Activated CD4-positive, alpha-beta memory T cell treated with anti-CD3 and anti-CD28 coated beads for 36 hours (primary cell): ENCODE results near the gene SLC39A2. TPM values are rescaled to one million over a fixed set of nuclear protein-coding genes. Genes with fewer than 3 reads are reported as not detected.
"Not testable (repeated sequence)": the region's sequence is repeated elsewhere in the genome, so short reads cannot be mapped to it uniquely, and the experiment has no call there.

ENCODE experiments used
- CTCF ChIA-PET: fragments of 350-600 bp; sonication (Branson Sonifier 250); formaldehyde crosslinking; loops from one replicate; lab custom pipeline; 2021; ENCODE audit warnings: antibody characterized with exemption, inconsistent platforms; lab: Charles Lee
- POLR2A ChIA-PET: fragments of 350-600 bp; sonication (Branson Sonifier 250); formaldehyde crosslinking; loops from one replicate; lab custom pipeline; 2021; ENCODE audit warnings: antibody characterized with exemption; lab: Charles Lee
- DNase-seq: peaks from one replicate; pipeline ENCODE4 v3.0.0-alpha.2; 2020
- H3K27ac Mint-ChIP-seq: one replicate; pipeline ENCODE4 v1.8.0; 2021; ENCODE audit warnings: mixed read lengths
- H3K27me3 Mint-ChIP-seq: one replicate; pipeline ENCODE4 v1.8.0; 2021; ENCODE audit warnings: mixed read lengths
- H3K36me3 Mint-ChIP-seq: one replicate; pipeline ENCODE4 v1.8.0; 2021; ENCODE audit warnings: mixed read lengths
- H3K4me1 Mint-ChIP-seq: one replicate; pipeline ENCODE4 v1.8.0; 2021; ENCODE audit warnings: low read depth, mixed read lengths
- H3K4me3 Mint-ChIP-seq: one replicate; pipeline ENCODE4 v1.8.0; 2021; ENCODE audit warnings: mild to moderate bottlenecking, mixed read lengths
- H3K9me3 Mint-ChIP-seq: one replicate; pipeline ENCODE4 v1.8.0; 2021; ENCODE audit warnings: mixed read lengths
- intact Hi-C: fragments of 100-400 bp; cut with micrococcal nuclease; formaldehyde crosslinking; loops from one replicate; pipeline ENCODE4 v1.15.1; 2023
- total RNA-seq, 2 experiments: library from RNA; stranded (reverse); gene quantifications; one replicate each; pipeline ENCODE4 v1.2.3, GENCODE V29; 2021

Gene SLC39A2, protein sequence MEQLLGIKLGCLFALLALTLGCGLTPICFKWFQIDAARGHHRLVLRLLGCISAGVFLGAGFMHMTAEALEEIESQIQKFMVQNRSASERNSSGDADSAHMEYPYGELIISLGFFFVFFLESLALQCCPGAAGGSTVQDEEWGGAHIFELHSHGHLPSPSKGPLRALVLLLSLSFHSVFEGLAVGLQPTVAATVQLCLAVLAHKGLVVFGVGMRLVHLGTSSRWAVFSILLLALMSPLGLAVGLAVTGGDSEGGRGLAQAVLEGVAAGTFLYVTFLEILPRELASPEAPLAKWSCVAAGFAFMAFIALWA
- under 1 TPM in 1 of 2 experiments, not detected in 1; 0.17 TPM for total RNA-seq

DNA sequence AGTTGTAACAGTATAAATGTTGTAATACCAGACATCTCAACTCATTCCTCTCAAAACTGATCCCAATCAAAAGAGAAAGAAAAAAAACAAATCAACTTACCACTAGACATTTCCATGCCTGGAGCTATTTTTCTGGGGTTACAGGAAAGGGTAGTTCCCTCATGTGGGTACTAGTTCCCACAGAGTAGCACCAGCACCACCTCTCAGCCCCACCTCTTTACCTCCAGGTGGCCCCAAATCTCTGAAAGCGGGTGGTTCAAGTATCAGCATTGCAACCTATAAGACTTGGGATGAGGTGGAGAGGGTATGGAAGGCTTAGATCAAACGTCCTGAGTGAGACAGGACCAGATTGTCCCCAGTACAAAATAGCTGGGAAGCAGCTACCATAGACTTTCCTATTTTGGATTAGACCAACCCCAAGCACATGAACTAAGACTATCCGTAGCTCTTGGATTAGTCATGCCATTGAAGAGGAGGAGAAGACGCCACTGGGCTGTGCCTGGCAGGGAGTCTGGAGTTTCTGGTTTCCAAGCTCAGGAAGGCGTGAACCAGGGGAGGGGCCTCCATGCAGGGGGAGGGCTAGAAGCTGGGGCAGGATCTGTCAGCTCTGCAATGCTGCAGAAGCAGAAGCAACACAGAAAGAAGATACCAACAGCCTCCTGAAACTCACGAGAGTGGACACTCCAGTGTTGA, at the start of gene SLC39A2:
Gene SLC39A2 (plus strand): TSS at position 620 of the 693 bp plus-strand sequence. CDS start 154 bp downstream, outside the sequence.
- CTCF ChIA-PET, result interaction anchor here (1.0 to 9.0 kb wide), 5 partner anchors 16 to 93 kb away, joined by 3 to 70 read pairs (median 5); partner anchors contain the start of gene RNASE8
- Mint-ChIP-seq H3K4me1 (peaks cover 7% of the 10 kb centered on the region), H3K27ac (no peak within 1 kb of the TSS), H3K36me3 (peaks cover 28% of the 10 kb centered on the region), H3K9me3 (no peaks in the 10 kb centered on the region), H3K27me3 (no peaks in the 10 kb centered on the region), H3K4me3 (no peak within 1 kb of the TSS)
- no peak for DNase-seq
- POLR2A ChIA-PET, result no interaction called here
- intact Hi-C loops, result no loop called here

- intact Hi-C loops, H3K4me3 Mint-ChIP-seq, DNase-seq, H3K36me3 Mint-ChIP-seq, H3K9me3 Mint-ChIP-seq, H3K27ac Mint-ChIP-seq, POLR2A ChIA-PET, H3K4me1 Mint-ChIP-seq, CTCF ChIA-PET: not testable (repeated sequence)
- H3K27me3 Mint-ChIP-seq, result peaks cover 10% of the 10 kb centered on the region
Measured at GRCh38 chr14:20954736-20955537, 44.2 kb upstream of the SLC39A2 start, which contains the start of gene RNASE2. RNASE2 (plus strand) TSS chr14:20955487; CDS start chr14:20955772, 285 bp downstream.

- H3K4me3 Mint-ChIP-seq, H3K27me3 Mint-ChIP-seq, CTCF ChIA-PET, DNase-seq, POLR2A ChIA-PET, H3K9me3 Mint-ChIP-seq, intact Hi-C loops, H3K27ac Mint-ChIP-seq, H3K36me3 Mint-ChIP-seq: not testable (repeated sequence)
- H3K4me1 Mint-ChIP-seq, result peaks cover 14% of the 10 kb centered on the region
Measured at GRCh38 chr14:20955538-20955873, 43.6 kb upstream of the SLC39A2 start.

DNA sequence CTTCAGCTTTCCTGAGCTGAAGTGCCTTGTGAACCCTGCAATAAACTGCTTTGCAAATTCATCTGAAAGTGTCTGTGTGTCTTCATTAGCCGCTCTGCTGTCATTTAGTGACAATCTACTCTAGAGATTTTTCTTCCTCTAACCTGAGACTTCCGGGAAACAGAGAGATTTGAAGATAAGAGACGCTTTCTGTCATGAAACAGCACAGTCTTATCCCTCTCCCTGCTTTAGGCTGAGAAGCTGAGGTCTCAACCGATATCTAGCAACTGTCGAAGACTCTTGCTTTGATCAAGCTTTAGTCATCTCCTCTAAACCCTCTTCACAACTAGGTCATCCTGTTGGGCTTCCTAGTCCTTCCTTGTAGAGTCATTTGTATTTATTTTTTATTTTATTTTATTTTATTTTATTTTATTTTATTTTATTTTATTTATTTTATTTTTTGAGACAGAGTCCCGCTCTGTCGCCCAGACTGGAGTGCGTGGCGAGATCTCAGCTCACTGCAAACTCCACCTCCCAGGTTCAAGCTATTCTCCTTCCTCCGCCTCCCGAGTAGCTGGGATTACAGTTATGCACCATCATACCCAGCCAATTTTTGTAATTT, 42.6 kb upstream of the SLC39A2 start:
- Mint-ChIP-seq H3K27ac (no peak overlapping the region), H3K36me3 (no peaks in the 10 kb centered on the region), H3K9me3 (no peaks in the 10 kb centered on the region), H3K27me3 (peaks cover 8% of the 10 kb centered on the region), H3K4me3 (no peak overlapping the region), H3K4me1 (peaks cover 17% of the 10 kb centered on the region)
- CTCF ChIA-PET, result interaction anchor here (1.1 to 1.6 kb wide), 2 partner anchors 15 to 98 kb away, joined by 5 to 6 read pairs; no protein-coding TSS in a partner anchor
- DNase-seq, result no peak
- POLR2A ChIA-PET, result no interaction called here
- intact Hi-C loops, result no loop called here

GRCh38 chr14:20958946-20959345, 40.1 kb upstream of the SLC39A2 start:
- CTCF ChIA-PET, result interaction anchor here (1.6 to 6.1 kb wide), 2 partner anchors 13 to 101 kb away, joined by 3 to 77 read pairs; no protein-coding TSS in a partner anchor
- H3K9me3 Mint-ChIP-seq, intact Hi-C loops, POLR2A ChIA-PET, DNase-seq, H3K27me3 Mint-ChIP-seq, H3K27ac Mint-ChIP-seq, H3K36me3 Mint-ChIP-seq, H3K4me3 Mint-ChIP-seq: not testable (repeated sequence)
- peaks cover 21% of the 10 kb centered on the region for H3K4me1 Mint-ChIP-seq

GRCh38 chr14:20969336-20969735, 29.8 kb upstream of the SLC39A2 start:
- Mint-ChIP-seq H3K27ac (no peak overlapping the region), H3K4me3 (no peak overlapping the region), H3K9me3 (no peaks in the 10 kb centered on the region), H3K36me3 (no peaks in the 10 kb centered on the region), H3K27me3 (peaks cover 30% of the 10 kb centered on the region), H3K4me1 (peaks cover 11% of the 10 kb centered on the region)
- CTCF ChIA-PET, result interaction anchor here (0.6 to 6.5 kb wide), 5 partner anchors 8 to 140 kb away, joined by 3 to 82 read pairs (median 52); no protein-coding TSS in a partner anchor
- POLR2A ChIA-PET, result no interaction called here
- no peak for DNase-seq
- intact Hi-C loops, result no loop called here

DNA sequence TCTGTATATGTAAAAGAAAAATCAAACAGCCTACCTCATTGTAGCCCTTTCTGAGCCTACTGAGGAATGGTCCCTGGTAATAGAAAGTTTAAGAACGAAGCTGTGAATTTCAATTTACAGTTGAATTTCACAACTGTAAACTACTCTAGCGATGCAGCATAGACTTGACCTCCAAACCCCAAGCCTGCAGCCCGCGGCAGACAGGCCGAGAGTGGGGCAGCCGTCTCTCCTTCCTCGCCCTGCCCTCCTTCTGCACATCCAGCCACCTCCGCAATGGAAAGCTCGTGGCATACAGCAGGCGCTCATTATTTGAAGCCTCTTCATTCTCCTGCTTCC, 28.5 kb upstream of the SLC39A2 start:
- ChIA-PET POLR2A (interaction anchor here (1.2 kb wide), 1 partner anchor 134 kb away, joined by 4 read pairs; no protein-coding TSS in a partner anchor), CTCF (interaction anchor here (0.6 to 6.5 kb wide), 57 partner anchors 8 to 627 kb away, joined by 3 to 82 read pairs (median 5); partner anchors contain the start of genes APEX1, PARP2, PIP4P1 and RNASE7)
- intact Hi-C loops, result loop anchor here (5.0 to 10.0 kb wide), 3 partner anchors 98 to 288 kb away; partner anchors contain the start of gene RNASE4
- H3K4me3 Mint-ChIP-seq, result peak overlapping the region; percentile 84
- peaks cover 11% of the 10 kb centered on the region for H3K4me1 Mint-ChIP-seq
- peaks cover 25% of the 10 kb centered on the region for H3K27me3 Mint-ChIP-seq
- no peak overlapping the region for H3K27ac Mint-ChIP-seq
- DNase-seq, result no peak
- H3K9me3 Mint-ChIP-seq, result no peaks in the 10 kb centered on the region
- H3K36me3 Mint-ChIP-seq, result no peaks in the 10 kb centered on the region

- ChIA-PET CTCF (interaction anchor here (0.6 to 6.5 kb wide), 62 partner anchors 8 to 628 kb away, joined by 3 to 82 read pairs (median 5); partner anchors contain the start of genes APEX1, PARP2, PIP4P1 and RNASE11), POLR2A (interaction anchor here (1.2 kb wide), 1 partner anchor 133 kb away, joined by 4 read pairs; no protein-coding TSS in a partner anchor)
- intact Hi-C loops, result loop anchor here (1.0 to 10.0 kb wide), 7 partner anchors 10 to 289 kb away; partner anchors contain the start of genes METTL17 and RNASE4
- H3K36me3 Mint-ChIP-seq, result no peaks in the 10 kb centered on the region
- no peak overlapping the region for H3K27ac Mint-ChIP-seq
- peaks cover 25% of the 10 kb centered on the region for H3K27me3 Mint-ChIP-seq
- peak overlapping the region; percentile 84 for H3K4me3 Mint-ChIP-seq
- H3K9me3 Mint-ChIP-seq, result no peaks in the 10 kb centered on the region
- H3K4me1 Mint-ChIP-seq, result peaks cover 11% of the 10 kb centered on the region
- peak; percentile 86 for DNase-seq
Measured at GRCh38 chr14:20970983-20971704, 27.9 kb upstream of the SLC39A2 start.

DNA sequence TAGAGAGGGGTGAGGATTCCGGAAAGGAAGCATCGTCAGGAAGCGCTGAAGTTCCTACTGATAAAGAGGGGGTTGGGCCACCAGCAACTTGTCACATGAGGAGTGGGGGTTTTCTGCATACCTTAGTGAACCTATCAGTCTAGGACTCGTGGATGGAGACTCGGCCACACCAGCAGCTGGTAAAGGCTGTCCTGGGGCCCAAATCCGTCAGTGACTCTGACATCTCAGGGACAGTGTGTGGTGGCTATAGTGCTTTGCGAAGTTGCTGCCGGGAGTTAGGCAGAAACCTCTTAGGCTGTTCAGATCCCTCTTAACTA, 27.4 kb upstream of the SLC39A2 start:
- no peak overlapping the region for H3K27ac Mint-ChIP-seq

DNA sequence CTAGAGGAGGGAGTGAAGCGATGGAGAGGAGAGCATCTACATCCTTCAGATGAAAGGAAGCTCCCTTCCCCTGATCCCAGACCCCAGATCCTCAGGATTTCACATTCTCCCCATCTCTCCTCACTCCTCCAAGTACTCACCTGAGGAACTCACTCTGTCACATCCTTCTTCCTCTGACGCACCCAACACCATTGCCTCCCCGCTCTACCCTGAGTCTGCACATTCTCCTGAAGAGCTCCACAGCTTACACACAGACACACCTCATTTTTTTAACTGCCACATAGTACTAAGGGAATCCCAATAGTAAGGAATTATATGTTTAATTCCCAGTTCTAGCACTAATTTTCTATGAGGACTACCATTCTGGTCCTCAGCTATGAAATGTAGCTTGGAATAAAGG, 25.6 kb upstream of the SLC39A2 start:
- H3K36me3 Mint-ChIP-seq, result no peaks in the 10 kb centered on the region
- H3K27ac Mint-ChIP-seq, result no peak overlapping the region
- H3K9me3 Mint-ChIP-seq, result no peaks in the 10 kb centered on the region
- H3K4me1 Mint-ChIP-seq, result peaks cover 11% of the 10 kb centered on the region
- no peak overlapping the region for H3K4me3 Mint-ChIP-seq
- CTCF ChIA-PET, result interaction anchor here (0.9 to 6.5 kb wide), 8 partner anchors 12 to 277 kb away, joined by 3 to 82 read pairs (median 4); no protein-coding TSS in a partner anchor
- peaks cover 12% of the 10 kb centered on the region for H3K27me3 Mint-ChIP-seq
- POLR2A ChIA-PET, result no interaction called here
- DNase-seq, result no peak
- intact Hi-C loops, result loop anchor here (5.0 to 10.0 kb wide), 3 partner anchors 101 to 291 kb away; partner anchors contain the start of gene RNASE4

More for the DNA sequence above, 27.4 kb upstream of the SLC39A2 start:
- peaks cover 11% of the 10 kb centered on the region for H3K4me1 Mint-ChIP-seq
- H3K27me3 Mint-ChIP-seq, result peaks cover 25% of the 10 kb centered on the region
- no peak for DNase-seq
- intact Hi-C loops, result loop anchor here (1.0 to 10.0 kb wide), 7 partner anchors 10 to 289 kb away; partner anchors contain the start of genes METTL17 and RNASE4
- H3K4me3 Mint-ChIP-seq, result peak overlapping the region; percentile 84
- ChIA-PET CTCF (interaction anchor here (0.9 to 6.5 kb wide), 42 partner anchors 11 to 628 kb away, joined by 3 to 82 read pairs (median 6); partner anchors contain the start of genes APEX1, PARP2, PIP4P1 and RNASE11), POLR2A (interaction anchor here (1.2 kb wide), 1 partner anchor 133 kb away, joined by 4 read pairs; no protein-coding TSS in a partner anchor)
- no peaks in the 10 kb centered on the region for H3K36me3 Mint-ChIP-seq
- no peaks in the 10 kb centered on the region for H3K9me3 Mint-ChIP-seq
